GM12865 (cell line): ENCODE data around the gene RNASEH2A.

Experiments
- DNase-seq: peaks from one replicate; pipeline ENCODE4 v3.0.0; 2010; ENCODE audit warnings: low read depth
- H3K4me3 ChIP-seq: 2 replicates; pipeline ENCODE4 v1.5.1; 2011; ENCODE audit warnings: mild to moderate bottlenecking, low read depth, low read length, control low read depth
- CTCF ChIP-seq: IDR thresholded peaks from 2 replicates; pipeline ENCODE4 v1.5.1; 2011; ENCODE audit warnings: low read length, control low read depth, low read depth, inconsistent platforms; ENCODE audit not compliant: insufficient read depth; ENCODE audit errors: missing control alignments

Gene RNASEH2A

GRCh38 chr19:12789904-12790619 lies 16.3 kb upstream of the RNASEH2A start:
- peak; percentile 100 for DNase-seq
- no peak for TF ChIP-seq CTCF
- H3K4me3 ChIP-seq = peak overlapping the region; percentile 95

DNA sequence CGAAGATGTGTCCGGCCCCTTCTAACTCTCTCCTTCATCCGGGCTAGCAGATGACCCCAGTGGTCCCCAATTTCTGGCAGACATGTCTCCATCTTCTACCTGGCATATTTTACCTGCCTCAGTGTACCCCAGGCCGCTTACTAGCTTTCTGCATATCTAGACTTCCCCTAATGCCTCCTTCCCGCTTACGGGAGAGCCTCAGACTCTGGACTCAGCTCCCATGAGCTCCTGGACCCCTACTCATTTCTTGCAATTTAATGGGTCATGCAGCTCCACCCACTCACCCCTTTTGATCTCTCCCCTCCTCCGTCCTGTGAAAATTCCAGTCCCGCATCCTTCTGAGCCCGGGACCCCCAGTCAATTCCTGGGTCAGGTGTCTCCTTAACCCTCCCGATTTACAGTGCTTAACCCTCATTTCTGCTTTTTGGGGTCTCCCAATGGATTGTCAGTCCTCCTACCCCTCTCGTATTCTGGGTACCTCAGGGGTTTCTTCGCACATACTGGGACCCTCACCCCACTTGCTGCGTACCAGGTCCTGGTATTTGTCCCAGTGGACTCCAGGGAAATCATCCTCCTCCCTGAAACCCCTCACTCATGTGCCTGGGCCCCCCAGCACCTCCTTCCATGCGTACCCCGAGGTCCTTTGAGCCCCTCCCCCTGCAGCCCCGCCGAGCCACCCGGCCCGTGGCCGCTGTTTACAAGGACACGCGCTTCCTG lies 15.6 kb upstream of the RNASEH2A start:
- TF ChIP-seq CTCF = no peak
- H3K4me3 ChIP-seq = peak overlapping the region; percentile 95

GRCh38 chr19:12791345-12792050 lies 14.9 kb upstream of the RNASEH2A start, which contains the start of gene JUNB:
Gene JUNB (plus strand): TSS chr19:12791486. CDS start chr19:12791772, 286 bp downstream.
- no peak for TF ChIP-seq CTCF
- H3K4me3 ChIP-seq = peak within 1 kb of the TSS; percentile 95
- peak; percentile 99 for DNase-seq

More for the DNA sequence above, 15.6 kb upstream of the RNASEH2A start:
- DNase-seq = no peak

DNA sequence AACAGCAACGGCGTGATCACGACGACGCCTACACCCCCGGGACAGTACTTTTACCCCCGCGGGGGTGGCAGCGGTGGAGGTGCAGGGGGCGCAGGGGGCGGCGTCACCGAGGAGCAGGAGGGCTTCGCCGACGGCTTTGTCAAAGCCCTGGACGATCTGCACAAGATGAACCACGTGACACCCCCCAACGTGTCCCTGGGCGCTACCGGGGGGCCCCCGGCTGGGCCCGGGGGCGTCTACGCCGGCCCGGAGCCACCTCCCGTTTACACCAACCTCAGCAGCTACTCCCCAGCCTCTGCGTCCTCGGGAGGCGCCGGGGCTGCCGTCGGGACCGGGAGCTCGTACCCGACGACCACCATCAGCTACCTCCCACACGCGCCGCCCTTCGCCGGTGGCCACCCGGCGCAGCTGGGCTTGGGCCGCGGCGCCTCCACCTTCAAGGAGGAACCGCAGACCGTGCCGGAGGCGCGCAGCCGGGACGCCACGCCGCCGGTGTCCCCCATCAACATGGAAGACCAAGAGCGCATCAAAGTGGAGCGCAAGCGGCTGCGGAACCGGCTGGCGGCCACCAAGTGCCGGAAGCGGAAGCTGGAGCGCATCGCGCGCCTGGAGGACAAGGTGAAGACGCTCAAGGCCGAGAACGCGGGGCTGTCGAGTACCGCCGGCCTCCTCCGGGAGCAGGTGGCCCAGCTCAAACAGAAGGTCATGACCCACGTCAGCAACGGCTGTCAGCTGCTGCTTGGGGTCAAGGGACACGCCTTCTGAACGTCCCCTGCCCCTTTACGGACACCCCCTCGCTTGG lies 14.1 kb upstream of the RNASEH2A start:
- TF ChIP-seq CTCF = no peak

DNA sequence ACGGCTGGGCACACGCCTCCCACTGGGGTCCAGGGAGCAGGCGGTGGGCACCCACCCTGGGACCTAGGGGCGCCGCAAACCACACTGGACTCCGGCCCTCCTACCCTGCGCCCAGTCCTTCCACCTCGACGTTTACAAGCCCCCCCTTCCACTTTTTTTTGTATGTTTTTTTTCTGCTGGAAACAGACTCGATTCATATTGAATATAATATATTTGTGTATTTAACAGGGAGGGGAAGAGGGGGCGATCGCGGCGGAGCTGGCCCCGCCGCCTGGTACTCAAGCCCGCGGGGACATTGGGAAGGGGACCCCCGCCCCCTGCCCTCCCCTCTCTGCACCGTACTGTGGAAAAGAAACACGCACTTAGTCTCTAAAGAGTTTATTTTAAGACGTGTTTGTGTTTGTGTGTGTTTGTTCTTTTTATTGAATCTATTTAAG lies 13.5 kb upstream of the RNASEH2A start:
- peak overlapping the region; percentile 95 for H3K4me3 ChIP-seq
- TF ChIP-seq CTCF = no peak
- DNase-seq = no peak

More for the DNA sequence above, 14.1 kb upstream of the RNASEH2A start:
- peak; percentile 93 for DNase-seq
- H3K4me3 ChIP-seq = peak overlapping the region; percentile 95

DNA sequence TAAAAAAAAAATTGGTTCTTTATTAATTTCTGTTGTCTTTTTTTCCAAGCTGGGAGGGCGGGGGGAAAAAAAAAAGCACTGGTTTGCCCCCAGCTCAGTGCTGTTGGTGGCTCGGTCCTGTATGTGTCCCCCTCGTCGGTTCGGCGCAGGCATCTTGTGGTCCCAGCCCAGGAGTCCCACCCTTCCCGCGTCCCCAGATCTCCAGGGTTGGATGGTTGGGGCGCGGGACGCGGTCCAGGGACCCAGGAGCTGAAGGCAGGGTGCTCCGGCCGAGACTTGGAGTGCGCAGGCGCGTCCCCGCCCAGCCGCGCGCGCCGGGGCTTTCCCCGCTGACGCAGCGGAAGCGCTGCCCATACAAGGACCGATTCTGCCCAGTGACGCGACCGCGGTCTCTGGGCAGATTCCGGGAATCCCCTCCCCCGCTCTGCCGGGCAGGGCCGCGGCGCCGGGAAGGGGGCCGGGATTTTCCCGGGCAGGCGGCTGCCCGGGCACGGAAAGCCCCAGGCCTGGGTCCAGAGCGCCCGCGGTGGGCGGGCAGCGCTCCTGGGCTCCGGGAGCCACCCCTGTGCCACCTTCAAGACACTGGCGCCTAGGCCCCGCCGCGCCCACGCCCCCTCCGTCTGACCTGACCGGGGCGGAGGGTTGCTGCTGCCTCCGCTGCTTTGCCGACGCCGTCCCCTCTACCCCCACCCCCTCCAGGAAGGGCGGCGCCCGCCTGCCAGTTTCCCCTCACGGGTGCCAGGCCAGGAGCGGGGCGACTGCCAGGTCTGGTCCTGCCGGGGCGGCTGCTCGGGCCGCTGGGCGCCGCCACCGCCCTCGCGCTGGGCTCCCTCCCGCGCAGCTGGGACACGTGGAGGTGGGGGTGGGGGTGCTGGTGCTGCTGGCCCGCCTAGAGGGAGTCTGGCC lies 12.8 kb upstream of the RNASEH2A start:
- no peak for TF ChIP-seq CTCF
- DNase-seq = peak; percentile 96
- H3K4me3 ChIP-seq = peak overlapping the region; percentile 95
